ENCODE data around the gene NPM3. TPM values are rescaled to one million over a fixed set of nuclear protein-coding genes. Genes with fewer than 3 reads are reported as not detected.
A peak's percentile ranks its signal among the peaks of the same experiment; 100 is the strongest.

Gene NPM3
- total and polyA plus RNA-seq, 8 donors = 30.7 to 54.9 (median 51.2) TPM

DNA sequence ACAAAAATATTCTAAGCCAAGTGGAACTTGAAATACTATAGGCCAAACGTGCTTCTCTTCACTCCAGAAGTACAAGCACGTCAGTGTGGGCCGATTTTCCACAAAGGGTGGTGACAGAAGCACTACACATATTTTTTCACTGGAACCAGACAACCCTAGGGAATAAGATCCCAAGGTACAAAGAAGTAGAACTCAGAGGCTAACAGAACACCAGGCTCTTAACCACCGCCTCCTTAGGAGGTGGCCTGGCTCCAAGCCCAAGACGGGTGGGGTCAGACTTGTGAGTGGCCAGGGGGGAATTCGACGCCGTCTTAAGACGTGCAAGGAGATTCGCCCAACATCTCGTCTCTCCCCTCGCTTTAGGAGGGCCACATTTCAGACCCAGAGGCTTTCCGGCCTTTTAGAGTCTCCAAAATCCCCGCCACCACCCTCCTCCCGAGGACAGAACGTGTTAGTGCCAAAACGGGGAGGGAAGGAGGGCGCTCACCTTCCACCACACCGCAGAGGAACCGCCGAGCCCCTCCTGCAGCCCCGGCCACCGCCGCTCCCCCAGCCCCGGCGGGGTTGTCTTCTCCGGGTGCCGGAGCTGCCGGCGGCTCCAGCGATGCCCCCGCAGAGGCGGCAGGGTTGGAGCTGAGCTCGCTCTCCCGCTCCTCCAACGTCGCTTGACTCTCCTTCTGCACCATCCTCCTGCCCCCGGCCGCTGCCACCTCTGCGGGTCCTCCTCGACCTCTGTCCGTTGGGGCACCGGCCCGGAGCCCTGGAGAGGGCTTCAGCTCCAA, 34.3 kb upstream of the NPM3 start:
- intact Hi-C loops (cut with DNase I) = no loop called here
- DNase-seq = peak; percentile 86 to 95 (median 91)
- TF ChIP-seq CTCF (IDR thresholded peaks at IDR 0.05) = no peak
- ATAC-seq = peak; percentile 67
- H3K4me3 ChIP-seq = peak overlapping the region; percentile 97 to 100
- H3K27ac ChIP-seq = peak overlapping the region; percentile 94
- no peaks in the 10 kb centered on the region for H3K27me3 ChIP-seq
- no peaks in the 10 kb centered on the region for H3K9me3 ChIP-seq
- peaks cover 27 to 54% of the 10 kb centered on the region in 2 donors for H3K4me1 ChIP-seq
- peaks cover 0 to 4% of the 10 kb centered on the region in 2 donors for H3K36me3 ChIP-seq

DNA sequence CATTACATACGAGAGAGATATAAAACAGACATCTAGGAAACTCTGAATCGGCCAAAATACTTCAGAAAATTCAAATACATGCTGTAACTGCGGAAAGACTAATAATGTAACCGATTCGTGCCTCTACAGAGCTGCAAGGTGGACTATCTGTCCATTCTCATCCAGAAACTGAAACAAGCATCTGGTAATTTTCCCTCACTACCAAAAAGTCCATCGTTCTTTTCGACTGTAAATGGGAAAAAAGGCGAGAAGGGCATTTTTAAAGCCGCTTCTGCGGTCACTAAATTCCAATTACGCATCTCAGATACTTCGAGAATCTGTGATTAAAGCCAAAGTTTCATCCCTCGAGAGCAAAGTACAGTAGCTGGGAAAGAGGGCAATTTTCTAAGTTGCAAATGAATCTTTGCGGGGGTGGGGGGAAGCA, 33.7 kb upstream of the NPM3 start:
- DNase-seq (no peak), ATAC-seq (no peak)
- no peaks in the 10 kb centered on the region for H3K9me3 ChIP-seq
- no peak for TF ChIP-seq CTCF (IDR thresholded peaks at IDR 0.05)
- H3K27me3 ChIP-seq = no peaks in the 10 kb centered on the region
- peaks cover 27 to 60% of the 10 kb centered on the region in 2 donors for H3K4me1 ChIP-seq
- H3K36me3 ChIP-seq = peaks cover 0 to 10% of the 10 kb centered on the region in 2 donors
- H3K4me3 ChIP-seq = peak overlapping the region; percentile 97 to 100
- H3K27ac ChIP-seq = peak overlapping the region; percentile 94
- intact Hi-C loops (cut with DNase I) = no loop called here

GRCh38 chr10:101816376-101816775, 33.1 kb upstream of the NPM3 start:
- ATAC-seq = no peak
- H3K9me3 ChIP-seq = no peaks in the 10 kb centered on the region
- peaks cover 27 to 62% of the 10 kb centered on the region in 2 donors for H3K4me1 ChIP-seq
- TF ChIP-seq CTCF (IDR thresholded peaks at IDR 0.05) = no peak
- intact Hi-C loops (cut with DNase I) = no loop called here
- H3K36me3 ChIP-seq = peaks cover 0 to 16% of the 10 kb centered on the region in 2 donors
- peak overlapping the region; percentile 23 to 94 for H3K27ac ChIP-seq
- DNase-seq = no peak
- peak overlapping the region; percentile 97 to 100 for H3K4me3 ChIP-seq
- H3K27me3 ChIP-seq = no peaks in the 10 kb centered on the region

DNA sequence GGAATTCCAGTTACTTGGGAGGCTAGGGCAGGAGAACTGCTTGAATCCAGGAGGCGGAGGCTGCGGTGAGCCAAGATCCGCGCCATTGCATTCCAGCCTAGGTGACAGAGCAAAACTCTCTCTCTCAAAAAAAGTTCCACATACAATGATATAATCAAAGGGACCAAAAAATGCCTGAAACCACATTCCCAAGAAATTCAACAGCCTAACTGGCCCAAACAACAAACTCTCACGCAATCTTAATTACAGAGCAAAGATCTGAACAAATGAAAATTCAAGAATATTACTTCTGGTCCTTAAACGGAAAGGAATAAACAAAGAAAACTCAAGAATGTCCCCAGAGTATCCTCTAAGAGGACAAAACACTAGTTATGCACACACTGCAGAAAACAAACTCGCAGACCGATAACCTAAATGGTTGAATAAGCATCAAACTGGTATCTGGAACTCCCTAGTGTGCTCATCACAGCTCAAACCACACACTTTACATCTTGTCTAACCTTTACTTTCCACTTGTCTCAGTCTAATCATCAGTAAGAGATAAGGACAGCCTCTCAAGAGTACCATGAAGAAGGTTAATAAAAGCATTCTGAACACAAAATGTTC, 31.3 kb upstream of the NPM3 start:
- H3K27ac ChIP-seq = peak overlapping the region in 1 of 2 donors; percentile 10
- intact Hi-C loops (cut with DNase I) = no loop called here
- H3K4me1 ChIP-seq = peaks cover 27 to 57% of the 10 kb centered on the region in 2 donors
- peaks cover 0 to 34% of the 10 kb centered on the region in 2 donors for H3K36me3 ChIP-seq
- ATAC-seq = no peak
- H3K27me3 ChIP-seq = no peaks in the 10 kb centered on the region
- TF ChIP-seq CTCF (IDR thresholded peaks at IDR 0.05) = no peak
- DNase-seq = peak in 1 of 4 donors; percentile 24
- no peaks in the 10 kb centered on the region for H3K9me3 ChIP-seq
- H3K4me3 ChIP-seq = peak overlapping the region in 1 of 2 donors; percentile 100

GRCh38 chr10:101812606-101813005, 29.4 kb upstream of the NPM3 start:
- intact Hi-C loops (cut with DNase I) = no loop called here
- H3K27ac ChIP-seq = no peak overlapping the region
- H3K4me3 ChIP-seq = no peak overlapping the region
- H3K36me3 ChIP-seq = peaks cover 0 to 53% of the 10 kb centered on the region in 2 donors
- ATAC-seq (no peak), DNase-seq (no peak)
- H3K4me1 ChIP-seq = peaks cover 19 to 48% of the 10 kb centered on the region in 2 donors
- no peaks in the 10 kb centered on the region for H3K9me3 ChIP-seq
- H3K27me3 ChIP-seq = no peaks in the 10 kb centered on the region
- no peak for TF ChIP-seq CTCF (IDR thresholded peaks at IDR 0.05)

Measured in left lung (tissue), 10 donors.